SK-N-SH (cell line): ENCODE results near the gene PLAAT4. TPM values are rescaled to one million over a fixed set of nuclear protein-coding genes. Genes with fewer than 3 reads are reported as not detected.

Source experiments
- CTCF ChIA-PET: fragments of 300-600, 350-600 bp; formaldehyde crosslinking; extraction: SDS; loops from one replicate; lab custom pipeline; 2021; lab: Yijun Ruan, JAX
- POLR2A ChIA-PET: fragments of 350-600 bp; sonication (Branson Sonifier 250); formaldehyde crosslinking; extraction: SDS; loops from one replicate; lab custom pipeline; 2020; ENCODE audit warnings: antibody characterized with exemption, inconsistent platforms; lab: Yijun Ruan, JAX
- DNase-seq: peaks from one replicate; pipeline ENCODE4 v3.0.0; 2012
- H2AFZ ChIP-seq: fragments of 200-600 bp; sonication (generic); 2 replicates; pipeline ENCODE4 v1.8.1; 2016; ENCODE audit warnings: antibody characterized with exemption, mild to moderate bottlenecking, low read depth
- H3F3A ChIP-seq: fragments of 200-600 bp; sonication (generic); replicated peaks from 2 replicates; pipeline ENCODE3; 2016; ENCODE audit warnings: antibody characterized with exemption, mild to moderate bottlenecking; ENCODE audit not compliant: insufficient read depth
- H3K27ac ChIP-seq, 2 experiments: fragments of 200-500 bp in 1 of 2; fragments of 200-600 bp in 1 of 2; sonication (Bioruptor generic) in 1 of 2; sonication (generic), shearing (Covaris generic) in 1 of 2; 2 replicates each; pipeline versions ENCODE4 v1.5.1 to v1.6.1; 2014 to 2016; ENCODE audit warnings: low read depth in 2 of 2, inconsistent platforms in 1 of 2, low read length in 1 of 2, mild to moderate bottlenecking in 1 of 2, mixed read lengths in 1 of 2
- H3K27me3 ChIP-seq: fragments of 200-600 bp; sonication (generic), shearing (Covaris generic); 2 replicates; pipeline ENCODE4 v1.6.1; 2016; ENCODE audit warnings: mixed run types; ENCODE audit not compliant: insufficient read depth
- H3K36me3 ChIP-seq, 2 experiments: fragments of 200-500 bp in 1 of 2; fragments of 200-600 bp in 1 of 2; sonication (Bioruptor generic) in 1 of 2; sonication (generic) in 1 of 2; replicated peaks in 1 of 2; 2 replicates each; pipeline versions ENCODE3 to v1.5.1; 2014 to 2016; ENCODE audit warnings: low read length in 1 of 2, mild to moderate bottlenecking in 1 of 2; ENCODE audit not compliant: insufficient read depth in 2 of 2, control insufficient read depth in 1 of 2
- H3K4me1 ChIP-seq, 2 experiments: fragments of 200-500 bp in 1 of 2; fragments of 200-600 bp in 1 of 2; sonication (Bioruptor generic) in 1 of 2; sonication (generic), shearing (Covaris generic) in 1 of 2; 2 replicates each; pipeline versions ENCODE4 v1.5.1 to v1.6.1; 2014 to 2016; ENCODE audit warnings: low read depth in 1 of 2, low read length in 1 of 2, mixed run types in 1 of 2; ENCODE audit not compliant: insufficient read depth in 2 of 2, control insufficient read depth in 1 of 2
- H3K4me2 ChIP-seq: fragments of 200-600 bp; sonication (generic), shearing (Covaris generic); 2 replicates; pipeline ENCODE4 v1.6.1; 2017; ENCODE audit warnings: mixed run types
- H3K4me3 ChIP-seq, 2 experiments: fragments of 200-500 bp in 1 of 2; fragments of 200-600 bp in 1 of 2; sonication (Bioruptor generic) in 1 of 2; sonication (generic), shearing (Covaris generic) in 1 of 2; 2 replicates each; pipeline versions ENCODE4 v1.5.1 to v1.8.1; 2014 to 2016; ENCODE audit warnings: low read depth in 2 of 2, inconsistent platforms in 1 of 2, low read length in 1 of 2, mild to moderate bottlenecking in 1 of 2, mixed read lengths in 1 of 2, moderate library complexity in 1 of 2
- H3K79me2 ChIP-seq: fragments of 200-600 bp; sonication (generic); 2 replicates; pipeline ENCODE4 v1.8.1; 2017; ENCODE audit warnings: mild to moderate bottlenecking; ENCODE audit not compliant: insufficient read depth
- H3K9ac ChIP-seq: fragments of 200-600 bp; sonication (generic); 2 replicates; pipeline ENCODE4 v1.6.1; 2017; ENCODE audit warnings: mixed run types
- H3K9me2 ChIP-seq: fragments of 200-600 bp; sonication (generic); 2 replicates; pipeline ENCODE4 v1.6.1; 2017; ENCODE audit warnings: mixed run types
- H3K9me3 ChIP-seq: fragments of 200-600 bp; sonication (generic); 2 replicates; pipeline ENCODE4 v1.6.1; 2017; ENCODE audit warnings: mixed run types, mild to moderate bottlenecking, moderate library complexity
- H4K20me1 ChIP-seq: fragments of 200-600 bp; sonication (generic); 2 replicates; pipeline ENCODE4 v1.6.1; 2017; ENCODE audit warnings: mild to moderate bottlenecking, mixed run types; ENCODE audit not compliant: insufficient read depth
- CHD2 ChIP-seq: fragments of 150-350 bp; IDR thresholded peaks from 2 replicates; pipeline ENCODE4 v1.6.1; 2018; ENCODE audit warnings: low read length; ENCODE audit not compliant: partially characterized antibody
- CTCF ChIP-seq: fragments of 200-600 bp; sonication (generic); IDR thresholded peaks from 2 replicates; pipeline ENCODE4 v1.6.1; 2017; ENCODE audit warnings: antibody characterized with exemption, mild to moderate bottlenecking, moderate library complexity
- ELF1 ChIP-seq: IDR thresholded peaks from 2 replicates; pipeline ENCODE4 v1.4.0; 2012
- EP300 ChIP-seq, 2 experiments: IDR thresholded peaks; 2 replicates each; pipeline versions ENCODE4 v1.4.0 to v1.6.1; 2012; ENCODE audit warnings: borderline replicate concordance in 1 of 2, low read depth in 1 of 2, low read length in 1 of 2
- FOXM1 ChIP-seq: IDR thresholded peaks from 2 replicates; pipeline ENCODE4 v1.4.0; 2012; ENCODE audit warnings: low read depth, mild to moderate bottlenecking
- GABPA ChIP-seq: IDR thresholded peaks from 2 replicates; pipeline ENCODE4 v1.4.0; 2012; ENCODE audit warnings: low read depth, mild to moderate bottlenecking
- GATA2 ChIP-seq: sonication (generic); formaldehyde crosslinking; IDR thresholded peaks from 2 replicates; pipeline ENCODE4 v1.5.0; 2020; ENCODE audit warnings: mild to moderate bottlenecking, missing genetic modification reagents
- JUND ChIP-seq: IDR thresholded peaks from 2 replicates; pipeline ENCODE4 v1.4.0; 2012
- MEF2A ChIP-seq: IDR thresholded peaks from 2 replicates; pipeline ENCODE4 v1.4.0; 2012; ENCODE audit warnings: low read depth, borderline replicate concordance
- MXI1 ChIP-seq: IDR thresholded peaks from 2 replicates; pipeline ENCODE4 v1.6.1; 2012; ENCODE audit warnings: mild to moderate bottlenecking, low read depth, low read length, improper control_type of control experiment
- NRF1 ChIP-seq: IDR thresholded peaks from 2 replicates; pipeline ENCODE4 v1.6.1; 2012; ENCODE audit warnings: low read depth, mild to moderate bottlenecking, low read length
- RAD21 ChIP-seq: IDR thresholded peaks from 2 replicates; pipeline ENCODE4 v1.6.1; 2012; ENCODE audit warnings: mild to moderate bottlenecking, low read length
- RCOR1 ChIP-seq: fragments of 150-350 bp; IDR thresholded peaks from 2 replicates; pipeline ENCODE4 v1.6.1; 2017; ENCODE audit warnings: antibody characterized with exemption, low read length
- REST ChIP-seq: IDR thresholded peaks from 2 replicates; pipeline ENCODE4 v1.6.1; 2012; ENCODE audit warnings: mild to moderate bottlenecking, low read depth, low read length, moderate library complexity
- RXRA ChIP-seq: IDR thresholded peaks from 2 replicates; pipeline ENCODE4 v1.4.0; 2012; ENCODE audit warnings: low read depth, mild to moderate bottlenecking, borderline replicate concordance
- SMC3 ChIP-seq: IDR thresholded peaks from 2 replicates; pipeline ENCODE4 v1.6.1; 2012; ENCODE audit warnings: low read depth, low read length, improper control_type of control experiment
- YY1 ChIP-seq: IDR thresholded peaks from 2 replicates; pipeline ENCODE4 v1.4.0; 2012; ENCODE audit warnings: low read depth, mild to moderate bottlenecking
- WGBS: methylation state at CpG from one replicate; pipeline ENCODE4 v1.1.6; 2017; ENCODE audit warnings: low lambda C conversion rate; 5-methylcytosine and 5-hydroxymethylcytosine counted together
- polyA plus RNA-seq, 3 experiments: library from polyadenylated mRNA; depleted of rRNA; stranded (reverse); fragments of >200 nt; gene quantifications; 2 replicates each; pipeline ENCODE4 v1.2.3, GENCODE V29; 2012
- TF ChIP-seq, protein P1 (sequence below): fragments of 150-350 bp; IDR thresholded peaks from 2 replicates; pipeline ENCODE4 v1.6.1; 2017; ENCODE audit warnings: antibody characterized with exemption, low read length, low read depth, borderline replicate concordance
- TF ChIP-seq, protein P2 (sequence below): IDR thresholded peaks from 2 replicates; pipeline ENCODE4; 2012

Gene PLAAT4
- polyA plus RNA-seq, 1 of the 3 experiments (the other 2 are of a cell fraction): 5.6 TPM

GRCh38 chr11:63508745-63509144 lies 27.9 kb upstream of the PLAAT4 start:
- H2AFZ ChIP-seq: no peak overlapping the region
- TF ChIP-seq ELF1 (no peak), REST (no peak), GABPA (no peak), YY1 (no peak), MXI1 (no peak), CTCF (no peak), SMC3 (no peak), NRF1 (no peak), JUND (no peak), RAD21 (no peak), RCOR1 (no peak), RXRA (no peak), CHD2 (no peak), GATA2 (no peak), FOXM1 (no peak), EP300 (IDR thresholded peaks at IDR 0.05; ENCODE audit: borderline replicate concordance in 1 of 2, low read depth in 1 of 2, low read length in 1 of 2) (no peak), MEF2A (no peak)
- TF ChIP-seq, protein P1, sequence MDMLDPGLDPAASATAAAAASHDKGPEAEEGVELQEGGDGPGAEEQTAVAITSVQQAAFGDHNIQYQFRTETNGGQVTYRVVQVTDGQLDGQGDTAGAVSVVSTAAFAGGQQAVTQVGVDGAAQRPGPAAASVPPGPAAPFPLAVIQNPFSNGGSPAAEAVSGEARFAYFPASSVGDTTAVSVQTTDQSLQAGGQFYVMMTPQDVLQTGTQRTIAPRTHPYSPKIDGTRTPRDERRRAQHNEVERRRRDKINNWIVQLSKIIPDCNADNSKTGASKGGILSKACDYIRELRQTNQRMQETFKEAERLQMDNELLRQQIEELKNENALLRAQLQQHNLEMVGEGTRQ: no peak
- TF ChIP-seq, protein P2, sequence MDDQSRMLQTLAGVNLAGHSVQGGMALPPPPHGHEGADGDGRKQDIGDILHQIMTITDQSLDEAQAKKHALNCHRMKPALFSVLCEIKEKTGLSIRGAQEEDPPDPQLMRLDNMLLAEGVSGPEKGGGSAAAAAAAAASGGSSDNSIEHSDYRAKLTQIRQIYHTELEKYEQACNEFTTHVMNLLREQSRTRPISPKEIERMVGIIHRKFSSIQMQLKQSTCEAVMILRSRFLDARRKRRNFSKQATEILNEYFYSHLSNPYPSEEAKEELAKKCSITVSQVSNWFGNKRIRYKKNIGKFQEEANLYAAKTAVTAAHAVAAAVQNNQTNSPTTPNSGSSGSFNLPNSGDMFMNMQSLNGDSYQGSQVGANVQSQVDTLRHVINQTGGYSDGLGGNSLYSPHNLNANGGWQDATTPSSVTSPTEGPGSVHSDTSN: no peak
- ChIA-PET CTCF (interaction anchor here (1.7 to 2.4 kb wide), 3 partner anchors 12 to 30 kb away, joined by 6 to 17 read pairs (median 10); no protein-coding TSS in a partner anchor), POLR2A (no interaction called here)
- H3K9me2 ChIP-seq: no peaks in the 10 kb centered on the region
- no peak overlapping the region for H3K9ac ChIP-seq
- H4K20me1 ChIP-seq: no peaks in the 10 kb centered on the region
- no peak overlapping the region for H3K27ac ChIP-seq
- H3K27me3 ChIP-seq: no peaks in the 10 kb centered on the region; the same call in 1 of the 2 replicates
- H3K79me2 ChIP-seq: no peaks in the 10 kb centered on the region
- no peaks in the 10 kb centered on the region for H3K36me3 ChIP-seq
- H3K9me3 ChIP-seq: no peaks in the 10 kb centered on the region
- no peak overlapping the region for H3K4me3 ChIP-seq
- 73% methylated on average over 10 of the region's 12 CpGs for WGBS
- DNase-seq: no peak
- peaks cover 0 to 3% of the 10 kb centered on the region in 2 experiments; a peak in 1 of 4 replicates for H3K4me1 ChIP-seq
- no peak overlapping the region for H3K4me2 ChIP-seq
- H3F3A ChIP-seq: no peaks in the 10 kb centered on the region
